ENCODE measurements around the gene CIAO2A.
"Not testable (repeated sequence)": the region's sequence is repeated elsewhere in the genome, so short reads cannot be mapped to it uniquely, and the experiment has no call there.

The CIAO2A gene

DNA sequence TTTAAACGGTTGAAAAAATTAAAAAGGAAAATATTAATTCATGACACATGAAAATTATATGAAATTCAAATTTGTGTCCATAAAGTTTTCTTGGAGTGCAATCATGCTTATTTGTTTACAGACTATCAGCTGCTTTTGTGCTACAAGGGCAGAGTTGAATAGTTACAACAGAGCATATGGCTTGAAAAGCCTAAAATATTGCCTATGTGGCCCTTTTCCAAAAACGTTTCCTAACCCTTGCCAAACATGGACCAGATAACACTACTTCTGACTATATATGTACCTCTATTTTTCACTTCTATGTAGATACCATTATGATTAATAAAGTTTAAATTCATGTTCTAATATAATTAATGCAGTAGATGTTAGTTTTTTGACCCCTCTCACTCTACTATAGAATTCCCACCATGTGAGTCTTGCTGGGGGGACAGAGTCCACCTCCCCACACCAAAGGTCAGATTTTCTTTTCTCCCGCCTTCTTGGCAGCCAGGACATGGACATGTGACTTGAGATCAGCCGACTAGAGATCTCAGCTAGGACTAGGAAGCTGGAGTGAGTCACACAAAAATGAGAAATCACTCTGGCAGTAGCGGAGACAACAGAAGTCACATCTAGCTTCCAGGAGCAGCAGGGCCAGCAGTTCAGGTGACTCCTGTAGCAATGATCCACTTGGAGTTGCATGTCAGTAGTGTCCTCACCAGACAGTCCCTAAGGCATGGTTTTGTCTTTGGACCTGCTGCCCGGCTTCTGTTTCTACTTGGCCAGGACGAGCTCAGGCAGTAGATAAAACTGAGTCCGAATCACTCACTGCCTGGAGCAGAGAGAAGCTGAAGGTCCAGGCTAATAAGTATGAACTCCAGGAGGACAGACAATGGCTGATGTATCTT is 22.4 kb downstream of the CIAO2A start:
- DNase-seq = no peak

DNA sequence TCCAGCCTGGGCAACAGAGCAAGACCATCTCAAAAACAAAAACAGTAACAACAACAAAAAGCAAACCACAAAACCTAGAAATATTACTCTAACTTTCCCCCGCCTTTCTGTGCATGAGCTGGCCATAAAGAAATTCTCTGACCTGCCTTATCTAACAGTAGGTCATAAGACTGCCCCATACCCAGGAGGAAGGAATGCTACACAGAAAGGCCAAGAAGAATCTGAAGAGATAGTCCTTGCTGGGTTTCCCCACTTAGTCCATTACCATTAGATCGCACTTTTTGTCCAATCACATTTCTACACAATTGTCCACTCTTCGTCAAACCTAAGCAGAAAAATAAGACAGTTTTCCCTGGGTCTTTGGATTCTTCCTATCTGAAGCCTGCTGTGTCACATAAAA is 23.5 kb downstream of the CIAO2A start:
- no peak for DNase-seq

DNA sequence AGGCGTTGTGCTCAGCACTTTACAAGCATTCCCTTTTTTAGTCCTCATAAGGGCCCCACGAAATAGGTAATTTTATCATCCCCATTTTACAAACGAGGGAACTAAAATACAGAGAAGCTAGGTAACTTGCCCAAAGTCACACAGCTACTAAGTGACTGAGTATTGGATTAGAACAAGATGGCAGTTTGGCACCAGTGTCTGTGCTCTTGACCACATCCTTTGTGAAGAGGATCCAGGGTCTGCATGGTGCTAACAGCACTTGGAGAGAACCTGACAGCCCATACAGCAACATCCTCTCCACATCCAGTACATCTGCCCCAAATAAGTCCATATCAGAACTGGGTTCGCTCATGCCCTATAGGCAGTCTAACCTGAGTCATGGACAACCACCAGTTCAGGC is 25.5 kb downstream of the CIAO2A start:
- no peak for DNase-seq

DNA sequence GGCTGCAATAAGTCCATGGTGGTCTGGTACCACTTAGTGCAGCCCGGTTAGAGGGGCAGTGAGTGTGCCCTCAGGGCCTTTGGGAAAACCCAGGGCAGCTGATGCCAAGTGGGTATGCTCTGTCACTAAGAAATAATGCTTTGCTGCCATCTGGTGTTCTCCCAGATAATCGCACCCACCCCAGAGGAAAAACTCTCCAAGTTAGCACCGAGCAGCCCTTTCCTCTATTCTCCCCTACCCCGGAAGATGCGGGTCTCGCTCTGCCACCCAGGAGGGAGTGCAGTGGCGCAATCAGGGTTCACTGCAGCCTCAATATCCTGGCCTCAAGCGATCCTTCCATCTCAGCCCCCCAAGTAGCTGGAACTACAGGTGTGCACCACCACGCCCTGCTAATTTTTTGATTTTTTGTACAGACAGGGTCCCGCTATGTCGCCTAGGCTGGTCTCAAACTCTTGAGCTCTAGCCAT is 26.0 kb downstream of the CIAO2A start:
- peak; percentile 93 for DNase-seq

DNA sequence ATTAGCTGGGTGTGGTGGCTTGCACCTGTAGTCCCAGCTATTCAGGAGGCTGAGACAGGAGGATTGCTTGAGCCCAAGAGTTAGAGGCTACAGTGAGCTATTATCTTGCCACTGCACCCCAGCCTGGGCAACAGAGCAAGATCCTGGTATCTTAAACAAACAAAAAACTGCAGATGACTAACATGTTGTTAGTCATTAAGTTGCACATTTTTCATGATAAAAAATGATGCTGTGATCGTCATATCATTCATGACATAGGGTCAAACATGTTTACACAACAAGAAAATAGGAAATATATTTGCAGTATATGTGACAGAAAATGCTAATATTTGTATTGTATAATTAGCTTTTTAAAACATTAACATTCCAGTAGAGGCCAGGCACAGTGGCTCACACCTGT is 27.2 kb downstream of the CIAO2A start:
- no peak for DNase-seq

DNA sequence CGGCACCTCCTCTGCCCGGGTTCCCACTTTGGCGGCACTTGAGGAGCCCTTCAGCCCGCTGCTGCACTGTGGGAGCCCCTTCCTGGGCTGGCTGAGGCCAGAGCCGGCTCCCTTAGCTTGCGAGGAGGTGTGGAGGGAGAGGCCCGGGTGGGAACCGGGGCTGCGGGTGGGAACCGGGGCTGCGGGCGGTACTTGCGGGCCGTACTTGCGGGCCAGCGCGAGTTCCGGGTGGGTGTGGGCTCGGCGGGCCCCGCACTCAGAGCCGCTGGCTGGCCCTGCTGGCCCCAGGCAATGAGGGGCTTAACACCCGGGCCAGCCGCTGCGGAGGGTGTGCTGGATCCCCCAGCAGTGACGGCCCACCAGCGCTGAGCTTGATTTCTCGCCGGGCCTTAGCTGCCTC is 32.9 kb downstream of the CIAO2A start:
- DNase-seq = no peak

DNA sequence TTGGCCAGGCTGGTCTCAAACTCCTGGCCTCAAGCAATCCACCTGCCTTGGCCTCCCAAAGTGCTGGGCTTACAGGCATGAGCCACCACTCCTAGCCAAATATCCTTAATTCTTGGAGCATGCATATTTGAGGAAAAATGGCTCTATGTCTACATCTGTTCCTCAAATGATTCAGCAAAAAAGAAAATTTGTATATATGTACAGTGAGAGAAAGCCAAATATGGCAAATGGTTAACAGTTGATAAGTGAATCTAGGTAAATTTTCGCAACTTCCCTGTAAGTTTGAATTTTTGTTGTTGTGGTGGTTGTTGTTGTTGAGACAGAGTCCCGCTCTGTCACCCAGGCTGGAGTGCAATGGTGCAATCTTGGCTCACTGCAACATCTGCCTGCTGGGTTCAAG is 34.5 kb downstream of the CIAO2A start:
- DNase-seq = not testable (repeated sequence)

DNA sequence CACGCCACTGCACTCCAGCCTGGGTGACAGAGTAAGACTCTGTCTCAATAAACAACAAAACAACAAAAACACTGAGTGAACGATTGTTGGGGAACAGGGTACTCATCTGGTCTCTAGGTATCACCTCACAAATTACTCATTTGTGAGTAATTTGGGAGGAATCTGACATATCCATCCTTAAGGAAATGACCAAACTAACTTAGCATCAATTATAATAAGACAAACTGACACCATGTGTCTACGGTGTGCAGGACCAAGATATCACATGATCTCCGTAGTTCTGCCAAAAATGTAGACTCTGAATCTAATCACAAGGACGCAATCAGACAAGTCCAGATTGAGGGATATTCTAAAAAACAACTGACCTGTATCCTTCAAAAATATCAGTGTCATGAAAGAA is 35.4 kb downstream of the CIAO2A start:
- no peak for DNase-seq

DNA sequence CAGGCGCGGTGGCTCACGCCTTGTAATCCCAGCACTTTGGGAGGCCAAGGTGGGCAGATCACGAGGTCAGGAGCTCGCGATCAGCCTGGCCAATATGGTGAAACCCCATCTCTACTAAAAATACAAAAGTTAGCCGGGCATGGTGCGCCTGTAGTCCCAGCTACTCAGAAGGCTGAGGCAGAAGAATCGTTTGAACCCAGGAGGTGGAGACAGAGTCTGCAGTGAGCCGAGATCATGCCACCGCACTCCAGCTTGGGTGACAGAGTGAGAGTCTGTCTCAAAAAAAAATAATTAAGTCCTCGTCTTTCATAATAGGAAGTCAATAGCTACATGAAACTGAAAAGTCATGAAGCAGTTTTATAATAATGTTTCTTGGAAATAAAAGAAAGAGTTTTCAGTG is 40.0 kb downstream of the CIAO2A start:
- not testable (repeated sequence) for DNase-seq

DNA sequence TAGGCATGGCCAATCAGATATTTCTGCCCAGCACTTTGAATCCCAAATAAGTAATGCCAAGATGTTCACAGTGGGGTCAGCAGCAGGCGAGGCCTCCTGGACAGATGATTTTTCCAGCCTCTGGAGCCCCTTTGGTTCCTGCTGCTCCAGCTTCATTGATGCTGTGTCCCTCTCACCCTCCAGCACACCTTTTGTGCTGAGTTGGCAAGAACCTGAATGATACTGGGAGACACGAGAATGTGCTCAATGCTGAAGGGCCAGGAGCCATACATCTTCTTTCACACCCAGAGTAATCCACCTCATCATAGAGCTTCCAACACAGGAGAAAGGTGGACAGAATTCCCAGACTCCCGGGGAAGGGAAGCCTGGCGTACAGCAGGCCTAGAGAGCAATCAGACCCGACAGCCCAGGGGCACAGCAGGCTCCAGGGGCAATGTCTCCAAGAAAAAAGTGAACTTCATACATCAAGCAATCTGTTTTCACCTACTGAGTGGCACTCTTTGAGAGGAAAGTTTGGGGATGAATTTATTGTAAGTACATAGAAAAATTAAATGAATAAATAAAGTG is 40.6 kb downstream of the CIAO2A start:
- DNase-seq = no peak

DNA sequence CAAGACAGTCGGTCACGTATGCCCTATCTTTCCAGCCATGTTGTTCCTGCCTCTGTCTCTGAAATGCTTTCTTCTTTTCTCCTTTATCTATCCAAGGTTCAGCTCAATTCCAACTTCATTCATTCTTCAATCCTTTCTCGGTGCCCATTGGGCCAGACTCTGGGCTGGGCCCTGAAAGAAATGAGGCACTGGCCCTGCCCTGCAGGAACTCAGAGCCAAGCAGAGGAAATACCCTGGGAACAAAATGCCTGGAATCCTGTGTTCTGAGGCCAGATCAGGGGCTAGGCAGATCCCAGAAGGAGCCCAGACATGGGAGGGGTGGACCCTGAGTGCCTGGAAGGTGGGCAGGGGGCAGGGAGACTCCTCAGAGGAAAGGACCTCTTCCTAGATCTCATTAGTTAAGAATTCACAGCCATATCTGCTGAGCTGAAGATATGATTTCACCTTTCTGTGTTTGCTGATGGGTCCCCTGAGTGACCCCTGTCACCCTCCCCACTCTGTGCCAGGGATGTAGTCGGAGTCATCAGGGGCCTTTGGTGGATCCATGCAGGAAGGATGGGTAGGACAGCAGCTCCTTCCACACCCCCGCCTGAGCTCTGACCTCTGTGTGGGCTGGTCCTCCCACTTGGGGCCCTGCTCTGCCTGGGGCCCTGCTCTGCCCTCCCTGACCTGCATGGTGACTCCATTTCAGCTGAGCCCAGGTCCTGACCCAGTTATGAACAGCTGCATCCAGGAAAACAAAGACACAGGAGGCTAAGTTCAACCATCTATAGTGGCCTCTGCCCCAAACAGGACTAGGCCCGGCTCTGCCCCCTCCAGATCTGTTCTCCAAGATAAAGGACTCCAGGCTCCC is 42.0 kb downstream of the CIAO2A start:
- DNase-seq = no peak

DNA sequence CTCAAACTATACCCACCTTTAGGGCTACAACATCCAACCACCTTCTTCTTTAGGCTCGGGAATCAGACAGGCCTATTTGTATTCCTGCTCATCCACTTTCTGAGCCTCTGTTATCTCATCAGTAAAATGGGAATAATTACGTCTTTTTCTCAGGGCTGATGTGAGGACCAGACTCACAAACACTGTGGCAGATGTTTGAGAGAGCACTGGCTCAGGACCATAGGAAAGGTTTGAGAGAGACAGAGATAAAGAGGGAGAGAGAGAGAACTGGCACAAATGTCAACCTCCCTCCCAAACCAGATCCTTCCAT is 42.6 kb downstream of the CIAO2A start:
- DNase-seq = no peak

DNA sequence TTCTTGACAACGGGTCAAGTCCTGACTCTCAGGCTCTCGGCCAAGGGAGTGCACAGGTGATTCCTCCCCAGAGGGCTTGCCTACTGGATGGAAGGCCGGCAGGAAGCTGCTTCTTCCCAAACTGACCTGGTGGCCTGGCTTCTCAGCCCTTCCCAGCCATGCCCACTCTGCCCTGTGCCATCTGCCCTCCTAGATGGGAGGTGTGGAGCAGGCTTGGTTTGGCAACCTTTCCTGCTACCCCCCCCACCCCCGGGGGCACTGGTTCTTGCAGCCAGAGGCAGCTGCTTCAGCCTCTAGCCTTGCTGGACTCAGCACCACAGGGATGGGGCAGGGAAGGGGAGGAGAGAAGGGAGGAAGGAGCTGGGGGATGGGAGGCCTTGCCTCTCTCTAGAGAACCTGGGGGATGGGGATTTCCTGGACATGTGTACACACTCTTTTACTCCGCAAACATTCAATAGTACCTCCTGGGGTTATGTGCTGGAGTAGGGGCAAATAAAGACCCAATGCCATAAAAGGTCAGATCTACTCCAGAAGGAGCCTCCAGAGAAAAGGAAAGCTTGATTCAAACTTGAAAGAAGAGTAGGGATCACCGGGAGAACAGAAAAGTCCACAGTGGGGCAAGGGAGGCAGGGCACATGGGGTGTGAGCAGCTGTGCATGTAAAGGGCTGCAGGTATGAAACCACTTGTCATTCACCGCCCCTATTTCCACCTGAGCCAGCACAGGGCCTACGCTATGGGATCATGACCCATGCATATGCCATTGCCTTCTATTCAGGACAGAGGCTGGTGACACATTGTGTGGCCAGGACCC is 43.2 kb downstream of the CIAO2A start:
- DNase-seq = no peak

DNA sequence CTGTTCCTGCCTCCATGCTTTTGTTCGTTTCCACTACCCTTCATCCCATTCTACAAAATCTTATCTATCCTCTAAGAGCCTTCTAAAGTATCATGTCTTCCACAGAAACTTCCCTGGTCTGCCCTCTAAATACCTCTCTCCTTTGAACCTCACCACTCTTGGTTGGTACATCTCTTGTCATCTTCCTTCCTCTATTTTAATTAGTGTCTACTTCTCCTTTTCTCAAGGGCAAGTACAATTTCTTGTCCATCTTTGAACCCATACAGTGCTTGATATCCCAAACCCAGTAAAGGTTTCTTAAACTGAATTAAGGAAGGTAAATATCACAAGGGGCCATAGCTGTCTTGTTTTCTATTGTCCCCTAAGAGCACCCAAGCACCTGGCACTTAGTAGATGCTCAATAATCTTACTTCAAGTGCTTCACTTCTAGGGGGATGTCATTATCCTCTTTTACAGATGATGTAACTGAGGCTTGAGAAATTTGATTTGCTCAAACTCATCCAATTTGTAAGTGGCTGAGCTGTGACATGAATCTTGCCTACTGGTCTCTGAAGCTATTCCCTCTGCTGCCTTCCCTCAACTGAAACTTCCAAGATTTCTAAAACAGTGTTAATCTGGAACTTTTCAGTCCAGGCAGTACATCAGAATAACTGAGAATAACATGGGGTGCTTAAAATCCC is 44.7 kb downstream of the CIAO2A start:
- no peak for DNase-seq

DNA sequence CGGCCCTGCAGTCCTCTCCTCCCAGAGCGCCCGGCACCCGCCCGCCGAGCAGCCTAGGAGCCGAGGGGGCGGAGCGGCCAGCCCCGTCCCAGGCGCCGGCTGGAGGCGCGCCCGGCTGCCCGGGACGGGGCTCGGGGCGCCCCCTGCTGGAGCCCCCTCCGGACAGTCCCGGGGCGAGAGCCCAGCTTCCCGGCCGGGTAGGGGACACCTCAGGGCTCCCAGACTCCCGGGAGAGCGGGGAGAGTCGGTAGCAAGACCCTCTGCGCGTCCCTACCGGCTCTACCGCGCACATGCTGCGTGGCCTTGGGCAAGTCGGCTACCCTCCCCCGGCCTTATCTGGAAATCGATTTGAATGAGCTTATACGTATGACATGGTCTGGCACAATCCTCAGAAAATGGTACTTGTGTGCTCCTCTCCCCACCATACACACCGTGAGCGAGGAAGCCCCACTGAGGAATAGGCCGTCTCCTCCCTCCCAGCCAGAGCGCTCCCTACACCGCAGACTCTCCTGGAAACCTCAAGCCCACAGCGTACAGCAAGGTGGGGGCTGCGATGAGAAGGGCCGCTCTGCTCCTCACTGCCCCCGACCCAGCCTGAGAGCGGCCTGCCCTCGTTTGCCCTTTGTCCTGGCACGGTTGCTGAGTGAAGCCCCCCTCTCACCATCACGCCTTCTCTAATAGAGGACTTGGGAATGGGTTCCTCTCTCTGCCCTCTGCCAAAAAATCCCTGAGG is 47.1 kb downstream of the CIAO2A start, which contains the start of gene DAPK2:
Gene DAPK2, minus strand, starts transcription at position 65 of the 733 bp plus-strand sequence. CDS start 6,224 bp downstream, outside the sequence.
- DNase-seq = peak; percentile 70

DNA sequence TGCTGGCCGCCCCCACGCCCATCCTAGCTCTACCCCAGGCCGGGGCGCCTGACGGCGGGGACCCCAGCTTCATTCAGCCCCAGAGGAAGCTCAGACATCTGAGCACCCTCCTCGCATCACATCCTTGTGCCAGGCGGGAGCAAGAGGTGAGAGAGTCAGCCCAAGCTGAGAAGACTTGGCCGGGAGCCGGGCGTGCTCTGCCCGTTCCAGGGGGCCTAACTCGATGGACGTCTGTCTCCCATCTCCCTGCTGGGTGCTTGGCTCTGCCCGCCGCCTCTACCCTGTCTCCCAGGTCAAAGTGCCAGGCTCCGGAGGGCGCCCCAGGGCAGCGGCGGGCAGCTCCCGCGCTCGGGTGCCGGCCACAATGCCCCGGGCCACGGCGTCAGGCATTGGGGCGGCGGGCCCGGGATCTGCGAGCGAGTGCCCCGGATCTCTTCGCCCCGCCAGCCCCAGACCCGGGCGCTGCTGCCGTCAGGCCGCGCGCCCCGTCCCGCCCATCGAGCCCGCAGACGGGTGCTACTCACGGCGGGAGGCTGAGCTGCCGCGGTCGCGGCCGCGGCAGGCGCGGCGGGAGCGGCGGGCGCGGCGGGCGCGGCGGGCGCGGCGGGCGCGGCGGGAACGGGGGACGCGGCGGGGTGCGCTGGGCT is 47.7 kb downstream of the CIAO2A start:
- DNase-seq = peak; percentile 31

DNA sequence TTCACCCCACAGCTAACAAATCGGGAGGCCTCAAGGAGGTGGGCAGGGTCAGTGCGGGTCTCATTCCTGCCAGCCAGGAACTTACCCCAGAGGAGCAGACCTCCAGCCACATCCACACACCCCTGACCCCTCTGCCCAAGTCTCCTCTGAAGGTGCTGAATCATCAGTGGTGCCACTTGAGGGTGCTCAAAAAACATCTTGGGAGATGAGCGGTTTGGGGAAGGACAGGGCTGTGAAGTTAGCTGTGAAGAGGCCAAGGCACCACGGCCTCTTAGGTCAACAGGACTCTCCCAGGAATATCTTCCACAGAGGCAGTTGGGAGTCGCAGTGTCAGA is 48.6 kb downstream of the CIAO2A start:
- DNase-seq = no peak

DNA sequence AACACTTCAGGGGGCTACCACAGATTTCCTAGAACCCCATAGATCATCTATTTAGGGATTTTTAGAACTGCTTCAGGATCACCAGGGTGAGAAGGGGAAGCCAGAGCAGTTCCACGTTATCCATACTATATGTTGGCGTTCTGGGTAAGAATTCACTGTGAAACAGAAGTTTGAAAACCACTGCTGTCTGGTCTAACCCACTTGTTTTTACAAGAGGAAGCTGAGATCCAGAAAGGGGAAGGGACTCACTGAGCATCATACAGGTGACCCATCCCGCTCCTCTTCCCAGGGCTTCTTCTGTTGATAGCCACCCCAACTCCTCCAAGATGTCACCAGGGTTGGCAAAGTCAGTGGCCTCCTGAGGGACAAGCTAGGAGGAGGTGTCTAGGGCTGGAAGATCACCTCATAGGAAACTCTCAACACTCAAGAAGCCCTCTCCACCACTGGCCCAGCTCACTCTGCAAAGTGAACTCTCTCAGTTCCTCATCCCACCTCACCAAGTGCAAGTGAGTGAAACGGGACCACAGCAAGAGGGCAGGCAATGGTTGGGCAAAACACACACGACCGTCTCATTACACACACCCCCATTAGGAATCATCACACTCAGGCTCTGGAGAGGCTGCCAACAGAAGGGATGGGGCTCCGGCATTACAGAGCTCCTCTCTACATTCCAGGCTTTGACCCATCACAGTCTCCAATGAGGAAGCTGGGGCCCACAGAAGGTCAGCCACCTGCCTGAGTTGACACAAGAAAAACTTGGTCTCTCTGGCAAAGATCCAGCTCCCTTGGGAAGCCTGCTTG is 49.1 kb downstream of the CIAO2A start:
- DNase-seq = peak; percentile 39

DNA sequence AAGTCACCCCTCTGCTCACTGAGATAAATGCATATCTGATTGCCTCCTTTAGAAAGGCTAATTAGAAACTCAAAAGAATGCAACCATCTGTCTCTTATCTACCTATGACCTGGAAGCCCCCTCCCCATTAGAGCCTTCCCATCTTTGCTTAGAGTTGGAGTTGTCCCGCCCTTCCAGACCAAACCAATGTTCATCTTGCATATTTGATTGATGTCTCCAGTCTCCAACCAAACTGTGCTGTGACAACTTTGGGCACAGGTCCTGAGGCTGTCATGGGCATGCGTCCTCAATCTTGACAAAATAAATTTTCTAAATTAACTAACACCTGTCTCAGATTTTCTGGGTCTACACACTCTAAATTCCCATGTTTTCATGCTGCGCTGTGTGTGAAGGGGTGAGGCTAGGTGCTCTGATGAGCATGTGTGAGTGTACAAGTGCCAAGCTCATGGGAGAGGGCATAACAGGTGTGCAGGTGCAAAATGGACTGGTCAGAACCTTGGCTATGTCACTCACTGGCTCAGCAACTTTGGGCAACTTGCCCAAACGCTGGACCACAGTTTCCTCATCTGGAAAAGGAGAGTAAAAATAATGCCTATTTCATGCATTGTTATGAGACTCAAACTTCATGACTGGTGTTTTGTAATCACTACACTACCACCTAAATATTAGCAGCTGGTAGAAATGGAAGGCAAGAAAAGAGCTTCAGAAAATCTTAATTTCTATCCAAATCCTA is 54.6 kb downstream of the CIAO2A start:
- no peak for DNase-seq
